Stimulated activated CD8-positive, alpha-beta memory T cell treated with anti-CD3 and anti-CD28 coated beads, Interleukin-12 subunit alpha, Interleukin-12 subunit beta, amount 100 ng/mL, for 1 hour (primary cell): ENCODE measurements around the gene RELN.
"Not testable (repeated sequence)": the region's sequence is repeated elsewhere in the genome, so short reads cannot be mapped to it uniquely, and the experiment has no call there.

Source experiments
- DNase-seq: peaks from one replicate; pipeline ENCODE4 v3.0.0-alpha.2; 2020; ENCODE audit warnings: low read depth

RELN gene

GRCh38 chr7:103989200-103989784 is at the start of gene RELN:
RELN (minus strand) TSS chr7:103989658; CDS start chr7:103989356, 302 bp downstream.
- DNase-seq, result no peak

GRCh38 chr7:104038136-104038535 is 48.7 kb upstream of the RELN start:
- DNase-seq, result no peak

GRCh38 chr7:104036889-104037288 is 47.4 kb upstream of the RELN start:
- not testable (repeated sequence) for DNase-seq

- DNase-seq, result no peak
Measured at GRCh38 chr7:104035351-104035750, 45.9 kb upstream of the RELN start.

GRCh38 chr7:104034679-104035078 is 45.2 kb upstream of the RELN start:
- DNase-seq, result no peak

GRCh38 chr7:104033837-104034236 is 44.4 kb upstream of the RELN start:
- DNase-seq, result no peak

- no peak for DNase-seq
Measured at GRCh38 chr7:104032486-104032885, 43.0 kb upstream of the RELN start.

- DNase-seq, result no peak
Measured at GRCh38 chr7:104029765-104030164, 40.3 kb upstream of the RELN start.

- no peak for DNase-seq
Measured at GRCh38 chr7:104024632-104025031, 35.2 kb upstream of the RELN start.

- DNase-seq, result no peak
Measured at GRCh38 chr7:104023100-104023499, 33.6 kb upstream of the RELN start.

- DNase-seq, result no peak
Measured at GRCh38 chr7:104018425-104018824, 29.0 kb upstream of the RELN start.

GRCh38 chr7:104017001-104017400 is 27.5 kb upstream of the RELN start:
- no peak for DNase-seq

GRCh38 chr7:104012835-104013234 is 23.4 kb upstream of the RELN start:
- DNase-seq, result no peak

GRCh38 chr7:104011829-104012228 is 22.4 kb upstream of the RELN start:
- no peak for DNase-seq

- no peak for DNase-seq
Measured at GRCh38 chr7:104010052-104010909, 20.8 kb upstream of the RELN start.

GRCh38 chr7:104008107-104008506 is 18.6 kb upstream of the RELN start:
- no peak for DNase-seq

GRCh38 chr7:104007614-104008013 is 18.2 kb upstream of the RELN start:
- DNase-seq, result no peak

GRCh38 chr7:104005197-104005596 is 15.7 kb upstream of the RELN start:
- no peak for DNase-seq

- DNase-seq, result no peak
Measured at GRCh38 chr7:103996639-103997038, 7.2 kb upstream of the RELN start.

- no peak for DNase-seq
Measured at GRCh38 chr7:103996017-103996551, 6.6 kb upstream of the RELN start.

GRCh38 chr7:103995554-103995953 is 6.1 kb upstream of the RELN start:
- no peak for DNase-seq

- DNase-seq, result no peak
Measured at GRCh38 chr7:103993551-103993950, 4.1 kb upstream of the RELN start.

- no peak for DNase-seq
Measured at GRCh38 chr7:103991406-103991805, 1.9 kb upstream of the RELN start.
